HepG2 (cell line): ENCODE measurements around the gene MXRA7. TPM values are rescaled to one million over a fixed set of nuclear protein-coding genes. Genes with fewer than 3 reads are reported as not detected.

Experiments
- FOXA3 ChIP-seq: IDR thresholded peaks from 2 replicates; pipeline ENCODE4 v1.6.1; 2016; ENCODE audit warnings: missing genetic modification reagents, missing compliant biosample characterization
- HIC2 ChIP-seq: sonication (generic); formaldehyde crosslinking; IDR thresholded peaks from 2 replicates; pipeline ENCODE4 v1.9.0; 2022; ENCODE audit warnings: low read depth, missing genetic modification reagents
- HNF4G ChIP-seq, 2 experiments: sonication (generic) in 1 of 2; formaldehyde crosslinking in 1 of 2; IDR thresholded peaks; 2 replicates each; pipeline versions ENCODE4 v1.4.0 to v1.6.1; 2011 to 2020; ENCODE audit warnings: borderline replicate concordance in 2 of 2, low read depth in 2 of 2, mild to moderate bottlenecking in 2 of 2, low read length in 1 of 2, missing genetic modification reagents in 1 of 2, moderate library complexity in 1 of 2
- KAT8 ChIP-seq: IDR thresholded peaks from 2 replicates; pipeline ENCODE4 v1.6.1; 2016; ENCODE audit warnings: missing genetic modification reagents, missing compliant biosample characterization
- KLF9 ChIP-seq: IDR thresholded peaks from 2 replicates; pipeline ENCODE4 v1.6.1; 2016; ENCODE audit warnings: low read depth
- LCORL ChIP-seq, 2 experiments: fragments of 450-650 bp in 1 of 2; sonication (generic) in 1 of 2; formaldehyde crosslinking in 1 of 2; IDR thresholded peaks; 2 replicates each; pipeline versions ENCODE4 v1.5.0 to v1.6.1; 2017 to 2020; ENCODE audit warnings: antibody characterized with exemption in 1 of 2, missing genetic modification reagents in 1 of 2
- PHF20 ChIP-seq: sonication (generic); formaldehyde crosslinking; IDR thresholded peaks from 2 replicates; pipeline ENCODE4 v1.5.0; 2020; ENCODE audit warnings: mild to moderate bottlenecking, missing genetic modification reagents
- RARA ChIP-seq: IDR thresholded peaks from 2 replicates; pipeline ENCODE4 v1.6.1; 2016; ENCODE audit warnings: missing genetic modification reagents, missing compliant biosample characterization
- SALL2 ChIP-seq: sonication (generic); formaldehyde crosslinking; IDR thresholded peaks from 2 replicates; pipeline ENCODE4 v1.8.1; 2023; ENCODE audit warnings: mild to moderate bottlenecking, missing genetic modification reagents, inconsistent platforms
- SKI ChIP-seq: fragments of 450-650 bp; IDR thresholded peaks from one replicate; pipeline ENCODE4 v1.6.1; 2018; ENCODE audit warnings: mild to moderate bottlenecking; ENCODE audit not compliant: partially characterized antibody
- ZFP41 ChIP-seq: sonication (generic); formaldehyde crosslinking; IDR thresholded peaks from 2 replicates; pipeline ENCODE4 v1.4.0; 2020; ENCODE audit warnings: mild to moderate bottlenecking, missing genetic modification reagents, borderline replicate concordance
- ZFX ChIP-seq: sonication (generic); formaldehyde crosslinking; IDR thresholded peaks from 2 replicates; pipeline ENCODE4 v1.4.0; 2020; ENCODE audit warnings: mild to moderate bottlenecking, low read depth, missing genetic modification reagents, moderate library complexity
- ZNF318 ChIP-seq: sonication (generic); formaldehyde crosslinking; IDR thresholded peaks from 2 replicates; pipeline ENCODE4 v1.4.0; 2020; ENCODE audit warnings: mild to moderate bottlenecking, missing genetic modification reagents
- ZNF567 ChIP-seq: sonication (generic); formaldehyde crosslinking; IDR thresholded peaks from 2 replicates; pipeline ENCODE4 v1.8.1; 2023; ENCODE audit warnings: mild to moderate bottlenecking, missing genetic modification reagents, borderline replicate concordance
- polyA plus RNA-seq, 8 experiments: library from polyadenylated mRNA; depleted of rRNA in 3 of 8; stranded (reverse) in 7 of 8; unstranded in 1 of 8; fragments of >200 nt; fragmentation: Illumina TruSeq in 4 of 8; extraction: Trizol in 4 of 8; gene quantifications; 2 replicates each; pipeline versions ENCODE4 v1.2.1 to v1.2.3, GENCODE V29; 2011 to 2016; ENCODE audit warnings: low read depth in 4 of 8, missing spikeins in 1 of 8, mixed read lengths in 1 of 8; ENCODE audit not compliant: insufficient read depth in 1 of 8
- total RNA-seq, 5 experiments: library from RNA; depleted of rRNA; stranded (reverse); fragments of >200 nt; fragmentation: Illumina TruSeq; extraction: Trizol; gene quantifications; 2 replicates each; pipeline ENCODE4 v1.2.3, GENCODE V29; 2016; ENCODE audit warnings: low read depth in 1 of 5
- TF ChIP-seq, protein P1 (sequence below): sonication (generic); formaldehyde crosslinking; IDR thresholded peaks from 2 replicates; pipeline ENCODE4 v1.5.0; 2020; ENCODE audit warnings: missing genetic modification reagents

The MXRA7 gene
- total and polyA plus RNA-seq, 2 of the 13 experiments (the other 11 are each of a cell fraction or from before 2014, with no cell fraction given): 44.8 to 112 TPM

DNA sequence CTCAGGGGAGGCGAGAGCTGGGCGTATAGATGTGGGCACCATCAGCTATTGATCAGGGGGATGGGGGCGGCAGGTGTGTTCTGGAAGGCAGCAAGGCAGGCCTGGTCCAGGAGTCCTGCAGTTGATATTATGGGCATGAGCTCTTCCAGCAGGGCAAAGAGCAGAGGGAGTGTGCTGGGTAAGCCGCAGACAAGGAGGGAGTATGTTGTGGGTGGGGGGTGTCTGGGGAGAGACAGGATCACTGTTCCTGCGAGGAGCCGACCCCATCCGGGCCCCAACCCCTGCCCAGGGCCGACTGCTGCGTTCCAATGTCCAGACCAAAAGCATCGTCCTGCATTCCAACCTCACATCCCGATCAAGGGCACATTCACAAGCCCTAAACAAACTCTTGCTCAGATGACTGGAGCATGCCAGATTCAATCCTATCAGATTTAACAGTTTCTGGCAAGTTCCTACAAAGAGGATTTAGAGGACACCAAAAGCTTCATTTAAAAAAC is 9.2 kb downstream of the MXRA7 start (continued):
- peak; percentile 67; the same call in 1 of the 2 replicates for TF ChIP-seq HIC2 (CRISPR knock-in tag)
- 0 out of 2 replicates have a peak, but pooled peaks have one; percentile 23 for TF ChIP-seq PHF20 (CRISPR knock-in tag)
- TF ChIP-seq, protein P1, sequence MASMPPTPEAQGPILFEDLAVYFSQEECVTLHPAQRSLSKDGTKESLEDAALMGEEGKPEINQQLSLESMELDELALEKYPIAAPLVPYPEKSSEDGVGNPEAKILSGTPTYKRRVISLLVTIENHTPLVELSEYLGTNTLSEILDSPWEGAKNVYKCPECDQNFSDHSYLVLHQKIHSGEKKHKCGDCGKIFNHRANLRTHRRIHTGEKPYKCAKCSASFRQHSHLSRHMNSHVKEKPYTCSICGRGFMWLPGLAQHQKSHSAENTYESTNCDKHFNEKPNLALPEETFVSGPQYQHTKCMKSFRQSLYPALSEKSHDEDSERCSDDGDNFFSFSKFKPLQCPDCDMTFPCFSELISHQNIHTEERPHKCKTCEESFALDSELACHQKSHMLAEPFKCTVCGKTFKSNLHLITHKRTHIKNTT (CRISPR knock-in tag): no peak
- 0 out of 2 replicates have a peak, but pooled peaks have one; percentile 5 for TF ChIP-seq ZNF318 (CRISPR knock-in tag)
- TF ChIP-seq KAT8 (CRISPR knock-in tag): 0 out of 2 replicates have a peak, but pooled peaks have one; percentile 22
- TF ChIP-seq ZFP41 (CRISPR knock-in tag): 0 out of 2 replicates have a peak, but pooled peaks have one; percentile 2
- TF ChIP-seq RARA (CRISPR knock-in tag): 0 out of 2 replicates have a peak, but pooled peaks have one; percentile 39
- peak; percentile 81 for TF ChIP-seq LCORL (IDR thresholded peaks at IDR 0.05)
- peak; percentile 91 for TF ChIP-seq LCORL (CRISPR knock-in tag; IDR thresholded peaks at IDR 0.05)
- TF ChIP-seq FOXA3 (CRISPR knock-in tag): peak; percentile 43; the same call in 1 of the 2 replicates
- no peak for TF ChIP-seq KLF9 (CRISPR knock-in tag)
- 0 out of 2 replicates have a peak, but pooled peaks have one; percentile 31 for TF ChIP-seq SALL2 (CRISPR knock-in tag)
- peak; percentile 53; the same call in 1 of the 2 replicates for TF ChIP-seq ZFX (CRISPR knock-in tag)
- TF ChIP-seq HNF4G (IDR thresholded peaks at IDR 0.05; ENCODE audit: borderline replicate concordance, low read depth, low read length): peak; percentile 68
- TF ChIP-seq HNF4G (CRISPR knock-in tag; IDR thresholded peaks at IDR 0.05; ENCODE audit: borderline replicate concordance, low read depth): peak; percentile 40; the same call in 1 of the 2 replicates
- 0 out of 2 replicates have a peak, but pooled peaks have one; percentile 11 for TF ChIP-seq ZNF567 (CRISPR knock-in tag)
- TF ChIP-seq SKI: peak; percentile 36
